ENCODE measurements around the gene FYB1. TPM values are rescaled to one million over a fixed set of nuclear protein-coding genes. Genes with fewer than 3 reads are reported as not detected.

FYB1 gene
- total and polyA plus RNA-seq, 2 donors (not counting 1 experiment from before 2014, with no cell fraction given): not detected

DNA sequence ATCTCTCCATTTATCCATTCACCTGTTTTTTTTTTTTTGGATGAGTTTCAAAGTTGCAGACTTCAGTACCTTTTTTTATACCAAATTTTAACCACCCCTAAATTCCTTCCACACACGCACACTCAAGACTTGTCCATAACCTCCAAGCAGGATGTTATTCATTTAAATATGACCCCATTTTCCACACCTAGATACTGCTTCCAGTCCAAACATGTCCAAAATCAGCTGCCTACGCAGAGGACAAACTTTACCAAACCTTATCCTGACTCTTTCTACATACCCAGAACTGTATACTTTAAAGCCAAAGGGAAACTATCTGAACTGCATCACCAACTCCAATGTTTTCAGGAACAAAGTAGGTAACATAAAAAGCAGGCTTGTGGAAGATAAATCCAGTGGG lies 36.0 kb upstream of the FYB1 start:
- Histone ChIP-seq H3K79me2 (ENCODE audit: control insufficient read depth, insufficient read depth, low read length) (no peaks in the 10 kb centered on the region), H3K9me3 (ENCODE audit: control insufficient read depth, insufficient read depth, low read depth, low read length) (no peaks in the 10 kb centered on the region), H2AFZ (ENCODE audit: low read length) (no peak overlapping the region), H3K4me3 (replicated peaks in 1 of 4; ENCODE audit: control extremely low read depth in 1 of 4, insufficient read depth in 1 of 4, low read depth in 3 of 4, low read length in 4 of 4) (no peak overlapping the region), H3K27ac (ENCODE audit: insufficient read depth, low read length) (no peak overlapping the region), H3K9ac (ENCODE audit: insufficient read depth, low read length) (no peak overlapping the region), H3K4me1 (ENCODE audit: control insufficient read depth, extremely low read depth, insufficient read depth, low read length) (no peaks in the 10 kb centered on the region), H3K36me3 (ENCODE audit: control insufficient read depth, insufficient read depth, low read length) (no peaks in the 10 kb centered on the region), H4K20me1 (ENCODE audit: control insufficient read depth, extremely low read depth, insufficient read depth, low read length) (no peaks in the 10 kb centered on the region), H3K4me2 (ENCODE audit: extremely low read depth, insufficient read depth, low read length) (no peak overlapping the region), H3K27me3 (ENCODE audit: control insufficient read depth, insufficient read depth, low read length) (no peaks in the 10 kb centered on the region)
- TF ChIP-seq, protein P1, sequence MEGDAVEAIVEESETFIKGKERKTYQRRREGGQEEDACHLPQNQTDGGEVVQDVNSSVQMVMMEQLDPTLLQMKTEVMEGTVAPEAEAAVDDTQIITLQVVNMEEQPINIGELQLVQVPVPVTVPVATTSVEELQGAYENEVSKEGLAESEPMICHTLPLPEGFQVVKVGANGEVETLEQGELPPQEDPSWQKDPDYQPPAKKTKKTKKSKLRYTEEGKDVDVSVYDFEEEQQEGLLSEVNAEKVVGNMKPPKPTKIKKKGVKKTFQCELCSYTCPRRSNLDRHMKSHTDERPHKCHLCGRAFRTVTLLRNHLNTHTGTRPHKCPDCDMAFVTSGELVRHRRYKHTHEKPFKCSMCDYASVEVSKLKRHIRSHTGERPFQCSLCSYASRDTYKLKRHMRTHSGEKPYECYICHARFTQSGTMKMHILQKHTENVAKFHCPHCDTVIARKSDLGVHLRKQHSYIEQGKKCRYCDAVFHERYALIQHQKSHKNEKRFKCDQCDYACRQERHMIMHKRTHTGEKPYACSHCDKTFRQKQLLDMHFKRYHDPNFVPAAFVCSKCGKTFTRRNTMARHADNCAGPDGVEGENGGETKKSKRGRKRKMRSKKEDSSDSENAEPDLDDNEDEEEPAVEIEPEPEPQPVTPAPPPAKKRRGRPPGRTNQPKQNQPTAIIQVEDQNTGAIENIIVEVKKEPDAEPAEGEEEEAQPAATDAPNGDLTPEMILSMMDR (conservative IDR thresholded peaks at IDR 0.05 in 1 of 2, IDR thresholded peaks at IDR 0.05 in 1 of 2; ENCODE audit: low read depth in 1 of 2, low read length in 2 of 2): no peak
- TF ChIP-seq EZH2 (IDR thresholded peaks at IDR 0.05; ENCODE audit: low read length, missing control alignments): no peak
- no peak for DNase-seq (ENCODE audit: low read depth in 2 of 2)

DNA sequence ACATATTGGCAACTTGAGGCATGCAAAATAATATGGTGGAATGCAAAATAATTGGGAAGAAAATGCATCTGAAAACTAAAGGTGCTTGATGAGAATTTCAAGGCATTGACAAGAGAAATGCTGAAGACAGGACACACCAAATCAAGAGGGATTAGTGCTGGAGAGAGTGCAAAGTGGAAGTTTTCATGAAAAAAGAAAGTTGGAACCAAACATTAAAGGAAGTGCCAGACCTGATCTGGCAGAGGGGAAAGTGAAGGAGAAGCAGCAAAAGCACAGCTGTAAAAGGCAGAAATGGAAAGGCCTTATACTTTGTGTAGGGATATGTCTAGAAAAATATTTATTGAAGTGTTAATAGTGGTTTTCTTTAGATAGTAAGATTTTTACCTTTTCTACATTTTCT lies 35.3 kb upstream of the FYB1 start:
- H3K4me1 ChIP-seq (ENCODE audit: control insufficient read depth, extremely low read depth, insufficient read depth, low read length): no peaks in the 10 kb centered on the region
- no peak for DNase-seq (ENCODE audit: low read depth in 2 of 2)
- H3K4me2 ChIP-seq (ENCODE audit: extremely low read depth, insufficient read depth, low read length): no peak overlapping the region

GRCh38 chr5:39253196-39253595 lies 33.8 kb upstream of the FYB1 start:
- Histone ChIP-seq H3K4me1 (ENCODE audit: control insufficient read depth, extremely low read depth, insufficient read depth, low read length) (no peaks in the 10 kb centered on the region), H3K27me3 (ENCODE audit: control insufficient read depth, insufficient read depth, low read length) (no peaks in the 10 kb centered on the region), H4K20me1 (ENCODE audit: control insufficient read depth, extremely low read depth, insufficient read depth, low read length) (no peaks in the 10 kb centered on the region), H3K4me2 (ENCODE audit: extremely low read depth, insufficient read depth, low read length) (no peak overlapping the region), H2AFZ (ENCODE audit: low read length) (no peak overlapping the region), H3K9me3 (ENCODE audit: control insufficient read depth, insufficient read depth, low read depth, low read length) (no peaks in the 10 kb centered on the region), H3K27ac (ENCODE audit: insufficient read depth, low read length) (no peak overlapping the region), H3K4me3 (replicated peaks in 1 of 4; ENCODE audit: control extremely low read depth in 1 of 4, insufficient read depth in 1 of 4, low read depth in 3 of 4, low read length in 4 of 4) (no peak overlapping the region), H3K36me3 (ENCODE audit: control insufficient read depth, insufficient read depth, low read length) (no peaks in the 10 kb centered on the region), H3K9ac (ENCODE audit: insufficient read depth, low read length) (no peak overlapping the region), H3K79me2 (ENCODE audit: control insufficient read depth, insufficient read depth, low read length) (no peaks in the 10 kb centered on the region)
- TF ChIP-seq, protein P1 (conservative IDR thresholded peaks at IDR 0.05 in 1 of 2, IDR thresholded peaks at IDR 0.05 in 1 of 2; ENCODE audit: low read depth in 1 of 2, low read length in 2 of 2): no peak
- peak; percentile 15 to 28 for DNase-seq (ENCODE audit: low read depth in 2 of 2)

More for the DNA sequence above, 35.3 kb upstream of the FYB1 start:
- TF ChIP-seq, protein P1 (conservative IDR thresholded peaks at IDR 0.05 in 1 of 2, IDR thresholded peaks at IDR 0.05 in 1 of 2; ENCODE audit: low read depth in 1 of 2, low read length in 2 of 2): no peak
- no peak for TF ChIP-seq EZH2 (IDR thresholded peaks at IDR 0.05; ENCODE audit: low read length, missing control alignments)
- Histone ChIP-seq H2AFZ (ENCODE audit: low read length) (no peak overlapping the region), H3K36me3 (ENCODE audit: control insufficient read depth, insufficient read depth, low read length) (no peaks in the 10 kb centered on the region), H3K27me3 (ENCODE audit: control insufficient read depth, insufficient read depth, low read length) (no peaks in the 10 kb centered on the region), H4K20me1 (ENCODE audit: control insufficient read depth, extremely low read depth, insufficient read depth, low read length) (no peaks in the 10 kb centered on the region), H3K4me3 (replicated peaks in 1 of 4; ENCODE audit: control extremely low read depth in 1 of 4, insufficient read depth in 1 of 4, low read depth in 3 of 4, low read length in 4 of 4) (no peak overlapping the region), H3K9ac (ENCODE audit: insufficient read depth, low read length) (no peak overlapping the region), H3K79me2 (ENCODE audit: control insufficient read depth, insufficient read depth, low read length) (no peaks in the 10 kb centered on the region), H3K27ac (ENCODE audit: insufficient read depth, low read length) (no peak overlapping the region), H3K9me3 (ENCODE audit: control insufficient read depth, insufficient read depth, low read depth, low read length) (no peaks in the 10 kb centered on the region)

All from fibroblast of lung (primary cell).